ENCODE measurements around the gene PMEPA1.
"Not testable (repeated sequence)": the region's sequence is repeated elsewhere in the genome, so short reads cannot be mapped to it uniquely, and the experiment has no call there.

The PMEPA1 gene

DNA sequence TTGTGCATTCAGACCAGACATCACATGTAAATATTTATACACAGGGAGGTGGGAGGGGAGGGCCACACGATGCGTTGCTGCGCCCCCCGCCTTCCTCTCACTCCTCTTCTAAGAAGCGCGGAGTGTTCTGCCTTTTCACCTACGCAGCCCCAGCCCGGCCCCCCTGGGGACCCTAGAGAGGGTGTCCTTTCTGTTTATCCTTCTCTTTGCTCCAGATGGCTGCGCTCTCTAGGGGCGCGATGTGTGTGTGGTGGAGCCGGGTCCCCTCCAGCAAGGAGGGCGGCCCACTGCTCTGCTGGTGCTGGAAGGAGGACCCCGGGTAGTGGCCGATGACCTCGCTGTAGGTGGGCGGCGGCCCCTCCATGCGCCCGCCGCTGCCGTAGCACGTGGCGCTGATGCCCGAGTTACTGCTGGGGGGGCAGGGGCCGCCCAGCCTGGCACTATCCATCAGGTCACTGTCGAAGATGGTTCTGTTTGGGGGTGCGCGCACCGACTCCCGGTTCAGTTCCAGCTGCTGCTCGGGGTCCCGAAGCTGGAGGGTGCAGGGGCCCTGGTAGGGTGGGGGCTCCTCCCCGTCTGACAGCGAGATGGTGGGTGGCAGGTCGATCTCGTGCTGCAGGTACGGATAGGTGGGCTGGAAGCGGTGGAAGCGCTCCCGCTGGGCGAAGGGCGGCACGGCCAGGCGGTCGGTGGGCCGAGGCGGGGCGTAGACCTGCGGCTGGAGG, 57.8 kb downstream of the PMEPA1 start:
- no peak for DNase-seq

GRCh38 chr20:57650756-57651483, 58.9 kb downstream of the PMEPA1 start:
- no peak for DNase-seq

DNA sequence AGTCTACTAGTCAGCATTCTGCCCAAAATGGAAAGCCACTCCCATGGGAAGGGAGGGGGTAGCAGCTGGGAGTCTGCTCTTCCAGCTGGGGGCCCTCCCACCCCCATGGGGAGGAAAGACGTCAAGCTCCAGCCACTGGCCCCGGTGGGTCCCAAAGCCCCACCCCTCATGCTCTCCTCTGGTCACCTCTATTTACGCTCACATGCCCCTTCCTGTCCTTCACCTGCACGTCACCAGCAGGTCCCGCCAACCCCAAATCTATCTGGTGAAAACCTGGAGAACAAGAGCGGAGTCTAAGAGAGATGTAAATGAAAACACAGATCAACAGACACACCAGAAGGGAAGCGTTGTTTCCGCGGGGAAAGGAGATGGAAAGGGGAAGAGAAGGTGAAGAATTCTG, 59.5 kb downstream of the PMEPA1 start:
- no peak for DNase-seq

- DNase-seq = no peak
Measured at GRCh38 chr20:57649617-57650015, 60.2 kb downstream of the PMEPA1 start.

DNA sequence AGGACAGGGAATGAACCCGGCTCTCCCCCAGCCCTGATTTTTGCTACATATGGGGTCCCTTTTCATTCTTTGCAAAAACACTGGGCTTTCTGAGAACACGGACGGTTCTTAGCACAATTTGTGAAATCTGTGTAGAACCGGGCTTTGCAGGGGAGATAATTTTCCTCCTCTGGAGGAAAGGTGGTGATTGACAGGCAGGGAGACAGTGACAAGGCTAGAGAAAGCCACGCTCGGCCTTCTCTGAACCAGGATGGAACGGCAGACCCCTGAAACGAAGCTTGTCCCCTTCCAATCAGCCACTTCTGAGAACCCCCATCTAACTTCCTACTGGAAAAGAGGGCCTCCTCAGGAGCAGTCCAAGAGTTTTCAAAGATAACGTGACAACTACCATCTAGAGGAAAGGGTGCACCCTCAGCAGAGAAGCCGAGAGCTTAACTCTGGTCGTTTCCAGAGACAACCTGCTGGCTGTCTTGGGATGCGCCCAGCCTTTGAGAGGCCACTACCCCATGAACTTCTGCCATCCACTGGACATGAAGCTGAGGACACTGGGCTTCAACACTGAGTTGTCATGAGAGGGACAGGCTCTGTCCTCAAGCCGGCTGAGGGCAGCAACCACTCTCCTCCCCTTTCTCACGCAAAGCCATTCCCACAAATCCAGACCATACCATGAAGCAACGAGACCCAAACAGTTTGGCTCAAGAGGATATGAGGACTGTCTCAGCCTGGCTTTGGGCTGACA, 60.8 kb downstream of the PMEPA1 start:
- DNase-seq = no peak

DNA sequence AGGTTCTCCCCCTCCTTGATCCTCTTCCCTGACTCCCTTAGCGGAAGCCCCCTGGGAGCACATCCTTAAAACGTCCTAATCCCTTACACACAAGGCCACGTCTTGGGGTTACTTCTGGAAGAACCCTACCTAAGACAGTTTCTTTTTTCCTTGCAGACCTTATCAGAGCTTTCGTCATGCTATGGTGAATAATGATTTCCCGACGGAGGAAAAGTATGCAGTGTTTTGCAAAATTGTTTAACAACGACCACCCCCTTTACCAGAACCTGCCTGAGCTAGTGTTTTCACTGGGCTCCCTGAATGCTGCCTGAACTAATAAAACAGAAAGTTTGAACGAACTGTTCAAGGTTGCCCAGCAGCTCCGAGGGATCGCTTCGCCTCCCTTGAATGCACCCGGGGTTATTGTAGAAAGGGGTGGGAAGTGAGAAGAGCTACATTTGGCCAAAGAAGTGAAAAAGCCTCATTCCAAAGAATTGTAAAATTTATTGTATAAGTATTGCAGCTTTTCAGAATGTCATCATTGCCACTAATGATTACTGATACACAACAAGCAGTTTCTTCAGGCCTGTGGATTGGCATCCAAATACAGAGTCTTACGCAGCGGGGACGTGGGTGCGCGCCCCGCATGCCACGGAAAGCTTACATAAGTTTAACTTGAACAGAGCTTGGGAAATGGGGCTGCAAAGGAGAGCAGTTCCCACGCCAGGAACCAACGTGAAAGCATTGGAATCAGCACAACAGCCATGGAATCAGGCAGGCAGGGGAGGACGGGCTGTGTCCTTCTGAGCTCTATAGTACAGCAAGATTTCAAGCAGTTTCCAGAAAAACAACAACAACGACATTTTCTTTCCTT, 61.7 kb downstream of the PMEPA1 start:
- no peak for DNase-seq

DNA sequence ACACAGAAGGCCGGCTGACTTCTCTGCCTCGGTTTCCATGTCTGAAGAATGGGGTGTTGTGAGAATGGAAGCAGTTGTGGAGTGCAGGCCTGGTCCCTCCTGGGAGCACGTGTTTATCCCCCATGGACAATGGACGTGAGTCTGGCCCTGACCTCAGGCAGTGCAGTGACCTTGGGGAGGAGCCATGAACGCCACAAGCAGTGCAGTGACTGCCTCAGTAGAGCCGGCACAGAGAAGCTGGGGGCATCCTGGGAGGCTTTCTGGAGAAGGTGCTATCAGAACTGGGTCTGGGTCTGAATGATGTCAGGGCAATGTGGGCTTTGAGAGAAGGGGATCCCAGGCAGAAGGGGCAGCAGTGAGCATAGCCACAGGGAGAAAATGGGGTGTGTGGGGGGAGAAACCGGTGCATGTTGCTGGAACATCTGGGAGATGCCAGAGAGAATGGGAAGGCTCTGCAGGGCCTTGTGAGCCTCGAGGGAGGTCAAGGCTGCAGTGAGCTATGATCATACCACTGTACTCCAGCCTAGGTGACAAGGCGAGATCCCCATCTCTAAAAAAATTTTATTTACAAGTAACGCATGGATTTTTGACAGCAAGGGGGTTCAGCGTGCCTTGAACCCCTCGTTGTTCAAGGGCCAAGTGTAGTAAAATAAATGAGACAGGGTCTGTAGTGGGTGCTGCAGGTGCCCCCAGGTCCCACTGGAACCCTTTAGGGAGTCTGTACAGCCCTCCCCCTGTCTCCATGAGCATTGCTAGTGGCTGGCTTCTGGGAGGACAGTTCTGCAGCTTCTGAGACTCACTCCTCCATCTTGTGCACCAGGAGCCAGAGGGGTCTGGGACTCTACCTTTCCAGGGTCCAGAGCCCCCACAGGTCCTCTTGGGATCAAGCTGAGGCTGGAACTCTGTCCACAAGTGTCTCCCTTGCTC, 62.5 kb downstream of the PMEPA1 start:
- DNase-seq = no peak

DNA sequence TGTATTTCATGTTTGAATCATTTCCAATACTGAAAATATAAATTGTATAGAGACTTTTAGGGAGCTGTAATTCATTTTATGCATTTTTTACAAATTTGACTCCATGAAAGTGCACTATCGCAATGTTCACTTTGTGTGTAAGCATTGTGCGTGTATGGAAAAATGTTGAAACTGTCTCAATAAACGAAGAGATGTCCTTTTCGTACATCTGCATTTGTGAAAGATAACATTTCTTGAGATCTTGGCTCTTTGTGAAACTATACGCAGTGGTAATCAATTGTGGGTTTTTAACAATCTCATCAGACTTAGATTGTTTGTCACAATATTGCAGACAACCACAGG, 70.9 kb downstream of the PMEPA1 start:
- DNase-seq = no peak

DNA sequence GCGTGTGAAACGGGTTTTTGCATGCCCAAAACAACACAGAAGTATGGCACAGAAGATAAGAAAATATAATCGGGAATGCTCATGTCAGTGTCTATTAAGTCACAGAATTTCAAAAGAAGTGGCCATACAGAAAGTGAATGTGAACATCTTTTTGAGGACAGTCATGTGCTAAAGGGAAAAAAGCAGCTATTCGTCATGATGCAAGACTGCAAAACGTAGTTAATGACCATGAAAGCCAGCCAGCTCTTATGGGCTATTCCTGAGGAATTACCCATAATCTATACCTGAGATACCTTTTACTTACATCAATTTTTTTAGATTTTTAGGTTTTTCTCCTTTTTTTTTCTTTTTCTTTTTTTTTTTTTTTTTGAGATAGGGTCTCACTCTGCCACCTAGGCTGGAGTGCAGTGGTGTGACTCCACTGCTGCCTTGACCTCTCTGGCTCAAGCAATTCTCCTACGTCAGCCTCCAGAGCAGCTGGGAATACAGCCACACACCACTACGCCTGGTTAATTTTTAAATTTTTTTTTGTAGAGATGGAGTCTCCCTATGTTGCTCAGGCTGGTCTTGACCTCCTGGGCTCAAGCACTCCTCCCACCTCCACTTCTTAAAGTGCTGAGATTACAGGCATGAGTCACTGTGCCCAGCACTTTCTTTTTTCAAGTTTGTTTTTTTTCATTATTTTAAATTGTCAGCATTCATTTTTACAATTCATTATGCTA, 71.5 kb downstream of the PMEPA1 start:
- no peak for DNase-seq

GRCh38 chr20:57633945-57634491, 75.8 kb downstream of the PMEPA1 start:
- no peak for DNase-seq

GRCh38 chr20:57632286-57632685, 77.5 kb downstream of the PMEPA1 start:
- DNase-seq = no peak

DNA sequence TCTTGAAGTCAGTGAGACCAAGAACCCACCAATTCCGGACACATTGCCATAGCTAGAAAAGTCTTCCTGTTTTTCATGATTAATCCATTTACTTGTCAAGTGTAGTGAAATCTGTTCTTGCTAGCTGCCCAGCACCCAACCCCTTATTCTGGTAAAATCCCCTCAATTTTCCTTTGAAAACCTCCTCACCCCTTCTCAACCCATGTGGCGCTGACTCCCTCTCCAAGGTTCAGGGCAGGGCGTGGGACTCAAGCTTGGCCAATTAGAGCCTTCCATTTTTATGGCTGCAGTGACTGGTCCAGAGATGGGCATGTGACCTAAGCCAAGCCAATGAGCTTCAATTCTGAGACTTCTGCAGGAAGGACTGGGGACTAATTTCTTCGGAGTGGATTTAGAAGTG, 79.8 kb downstream of the PMEPA1 start:
- DNase-seq = no peak

- DNase-seq = not testable (repeated sequence)
Measured at GRCh38 chr20:57629491-57629901, 80.3 kb downstream of the PMEPA1 start.

DNA sequence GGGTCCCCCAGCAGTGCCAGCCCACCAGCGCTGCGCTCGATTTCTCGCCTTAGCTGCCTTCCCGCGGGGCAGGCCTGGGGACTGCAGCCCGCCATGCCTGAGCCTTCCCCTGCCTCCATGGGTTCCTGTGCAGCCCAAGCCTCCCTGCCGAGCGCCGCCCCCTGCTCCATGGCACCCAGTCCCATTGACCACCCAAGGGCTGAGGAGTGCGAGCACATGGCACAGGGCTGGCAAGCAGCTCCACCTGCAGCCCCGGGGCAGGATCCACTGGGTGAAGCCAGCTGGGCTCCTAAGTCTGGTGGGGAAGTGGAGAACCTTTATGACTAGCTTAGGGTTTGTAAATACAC, 80.9 kb downstream of the PMEPA1 start:
- DNase-seq = not testable (repeated sequence)

DNA sequence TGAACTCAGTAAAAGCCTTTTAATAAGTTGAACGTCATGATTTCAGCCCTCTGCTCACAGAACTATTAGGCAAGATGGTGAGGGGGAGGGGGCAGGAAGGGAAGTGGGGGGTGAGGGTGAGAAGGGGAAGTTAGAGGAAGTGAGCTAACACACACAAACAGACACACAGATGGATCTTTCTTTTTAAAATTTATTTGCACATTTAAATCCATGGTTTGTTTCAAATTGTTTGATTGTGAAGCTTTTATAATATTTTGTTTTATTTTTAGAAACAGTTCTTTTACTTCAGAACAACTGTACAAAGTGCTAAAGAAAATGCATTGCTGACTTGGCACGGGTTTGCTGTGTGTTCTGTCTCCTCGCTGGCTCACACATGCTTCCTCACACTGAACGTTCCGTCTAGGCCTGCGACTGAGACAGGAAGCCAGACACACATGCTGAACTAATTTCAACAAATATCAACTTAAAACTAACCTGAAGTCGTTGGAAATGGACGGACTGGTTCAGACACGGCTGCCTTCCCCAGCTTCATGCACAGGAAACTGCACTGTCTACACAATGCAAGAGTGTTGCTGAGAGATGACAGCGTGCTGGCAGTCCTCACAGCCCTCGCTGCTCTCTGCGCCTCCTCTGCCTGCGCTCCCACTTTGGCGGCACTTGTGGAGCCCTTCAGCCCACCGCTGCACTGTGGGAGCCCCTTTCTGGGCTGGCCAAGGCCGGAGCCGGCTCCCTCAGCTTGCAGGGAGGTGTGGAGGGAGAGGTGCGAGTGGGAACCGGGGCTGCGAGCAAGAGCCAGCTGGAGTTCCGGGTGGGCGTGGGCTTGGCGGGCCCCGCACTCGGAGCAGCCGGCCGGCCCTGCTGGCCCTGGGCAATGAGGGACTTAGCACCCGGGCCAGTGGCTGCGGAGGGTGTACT, 81.5 kb downstream of the PMEPA1 start:
- peak in 7 of 58 donors; percentile 6 to 25 (median 14) for DNase-seq

DNA sequence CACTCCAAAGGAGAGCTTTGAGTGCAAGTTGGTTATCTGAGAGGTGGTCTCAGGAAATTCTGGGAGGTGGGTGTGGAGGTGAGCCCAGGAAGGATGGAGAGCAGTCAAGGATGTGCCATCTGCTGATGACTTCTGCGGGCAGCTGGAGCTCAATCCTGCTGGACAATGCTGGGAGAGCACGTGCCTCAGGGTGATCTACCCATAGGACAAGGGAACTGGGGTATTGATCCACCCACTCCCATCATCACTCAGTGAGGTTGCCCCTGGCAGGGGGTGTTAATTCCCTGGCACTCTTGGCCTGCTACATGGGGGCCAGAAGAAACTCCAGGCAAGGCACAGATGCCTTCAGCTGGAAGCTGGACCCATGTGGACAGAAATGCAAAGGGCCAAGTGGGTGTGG, 82.5 kb downstream of the PMEPA1 start:
- DNase-seq = no peak

- DNase-seq = no peak
Measured at GRCh38 chr20:57625978-57626377, 83.8 kb downstream of the PMEPA1 start.
